CD4-positive, alpha-beta T cell treated with Interleukin-2 at 100 ng/mL for 4 hours (primary cell): Measurements from ENCODE around the gene DYSF.

Source experiments
- DNase-seq: peaks from one replicate; pipeline ENCODE4 v3.0.0-alpha.2; 2020; ENCODE audit warnings: low spot score

DYSF gene

GRCh38 chr2:71575966-71576365 is 122.6 kb downstream of the DYSF start:
- DNase-seq = no peak

GRCh38 chr2:71576541-71576940 is 123.2 kb downstream of the DYSF start:
- DNase-seq = no peak

- DNase-seq = no peak
Measured at GRCh38 chr2:71577209-71577608, 123.8 kb downstream of the DYSF start.

GRCh38 chr2:71578767-71579342 is 125.5 kb downstream of the DYSF start:
- no peak for DNase-seq

GRCh38 chr2:71581026-71581425 is 127.7 kb downstream of the DYSF start:
- DNase-seq = no peak

- no peak for DNase-seq
Measured at GRCh38 chr2:71583876-71584275, 130.5 kb downstream of the DYSF start.

- DNase-seq = no peak
Measured at GRCh38 chr2:71586471-71586870, 133.1 kb downstream of the DYSF start.

- DNase-seq = no peak
Measured at GRCh38 chr2:71587509-71588073, 134.2 kb downstream of the DYSF start.

GRCh38 chr2:71588497-71589170 is 135.3 kb downstream of the DYSF start:
- no peak for DNase-seq

GRCh38 chr2:71589763-71590162 is 136.4 kb downstream of the DYSF start:
- DNase-seq = no peak

- DNase-seq = no peak
Measured at GRCh38 chr2:71591044-71591443, 137.7 kb downstream of the DYSF start.

GRCh38 chr2:71592181-71592711 is 138.9 kb downstream of the DYSF start:
- DNase-seq = no peak

GRCh38 chr2:71595569-71595968 is 142.2 kb downstream of the DYSF start:
- DNase-seq = no peak

GRCh38 chr2:71596011-71596410 is 142.7 kb downstream of the DYSF start:
- DNase-seq = no peak

- no peak for DNase-seq
Measured at GRCh38 chr2:71597756-71598155, 144.4 kb downstream of the DYSF start.

GRCh38 chr2:71598526-71598925 is 145.2 kb downstream of the DYSF start:
- DNase-seq = no peak

- no peak for DNase-seq
Measured at GRCh38 chr2:71599038-71599437, 145.7 kb downstream of the DYSF start.

GRCh38 chr2:71599646-71600236 is 146.4 kb downstream of the DYSF start:
- DNase-seq = no peak

GRCh38 chr2:71600555-71600954 is 147.2 kb downstream of the DYSF start:
- no peak for DNase-seq

GRCh38 chr2:71601136-71602114 is 148.1 kb downstream of the DYSF start:
- DNase-seq = no peak

- no peak for DNase-seq
Measured at GRCh38 chr2:71602115-71602495, 148.7 kb downstream of the DYSF start.

- no peak for DNase-seq
Measured at GRCh38 chr2:71602581-71602980, 149.2 kb downstream of the DYSF start.
